ENCODE results near the gene CDH15. TPM values are rescaled to one million over a fixed set of nuclear protein-coding genes. Genes with fewer than 3 reads are reported as not detected.

CDH15 gene
- total RNA-seq, 1 donor from 2014 or later, result 0.18 TPM

DNA sequence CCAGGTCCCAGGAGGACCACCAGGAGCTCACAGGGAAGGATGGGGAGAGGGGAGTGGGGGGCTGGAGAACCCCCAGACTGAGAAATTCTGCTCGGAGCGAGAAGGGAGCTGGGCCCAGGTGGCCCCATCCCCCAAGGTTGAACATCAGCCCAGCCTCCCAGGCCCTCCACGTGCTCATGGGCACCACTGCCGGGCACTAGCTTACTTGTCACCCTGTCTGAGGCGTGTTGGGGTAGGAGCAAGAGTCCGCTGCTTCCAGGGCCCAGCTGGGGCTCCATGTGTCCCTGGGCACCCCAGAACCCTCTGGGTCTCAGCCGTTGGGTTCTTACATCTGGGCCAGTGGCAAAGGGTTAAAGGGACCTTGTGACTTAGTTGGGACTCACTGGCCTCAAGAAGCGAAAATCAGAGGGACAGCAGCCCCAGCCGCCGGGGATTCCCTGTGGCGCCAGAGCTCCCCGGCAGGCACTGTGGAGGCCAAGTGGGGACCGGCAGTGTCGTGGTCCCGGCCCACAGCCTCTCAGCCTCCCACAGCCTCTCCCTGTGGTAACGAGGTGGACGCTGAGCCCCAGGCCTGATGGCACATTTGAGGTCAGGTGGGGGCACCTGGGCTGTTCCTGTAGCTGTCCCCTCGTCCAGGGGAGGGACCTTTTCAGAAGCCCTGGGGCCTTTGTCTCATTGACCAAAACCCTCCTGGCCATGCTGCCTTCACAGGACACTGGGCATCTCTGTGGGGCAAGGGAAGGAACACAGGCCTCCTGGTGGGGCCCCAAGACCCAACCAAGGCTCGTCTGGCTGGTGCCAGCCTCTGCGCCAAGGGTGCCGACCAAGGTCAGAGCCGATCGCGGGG is 33.7 kb upstream of the CDH15 start:
- no peaks in the 10 kb centered on the region for H3K79me2 ChIP-seq (ENCODE audit: insufficient read depth, low read length)

DNA sequence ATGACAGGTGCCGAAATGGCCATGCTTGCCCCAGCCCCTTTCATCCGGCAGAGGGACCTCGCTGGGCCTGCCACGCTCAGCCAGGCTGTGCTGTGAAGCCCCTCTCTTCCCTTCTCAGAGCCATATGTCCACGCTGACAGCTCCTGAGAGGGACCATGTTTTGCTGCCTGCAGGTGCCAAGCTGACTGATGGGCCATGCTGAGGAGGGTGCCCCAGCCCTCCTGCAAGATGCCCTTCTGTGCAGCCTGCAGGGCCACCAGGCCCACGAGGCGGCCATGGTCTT is 33.1 kb upstream of the CDH15 start:
- H3K9me3 ChIP-seq (ENCODE audit: insufficient read depth, low read depth, low read length), result no peaks in the 10 kb centered on the region
- DNase-seq (ENCODE audit: low read depth), result no peak

More for the DNA sequence above, 33.7 kb upstream of the CDH15 start:
- Mint-ChIP-seq H3K4me1 (ENCODE audit: low read depth, unreplicated experiment) (no peaks in the 10 kb centered on the region), H3K27ac (ENCODE audit: unreplicated experiment) (no peak overlapping the region), H3K36me3 (ENCODE audit: low read depth, unreplicated experiment) (peaks cover 17% of the 10 kb centered on the region), H3K9me3 (ENCODE audit: unreplicated experiment) (no peaks in the 10 kb centered on the region), H3K27me3 (ENCODE audit: low read depth, unreplicated experiment) (no peaks in the 10 kb centered on the region), H3K4me3 (ENCODE audit: unreplicated experiment) (no peak overlapping the region)
- FAIRE-seq (no peak), DNase-seq (ENCODE audit: low read depth) (no peak)
- no peaks in the 10 kb centered on the region for H3K27me3 ChIP-seq (ENCODE audit: insufficient read depth, low read length)
- no peaks in the 10 kb centered on the region for H3K4me1 ChIP-seq (ENCODE audit: insufficient read depth, low read length)
- no peak overlapping the region for H3K27ac ChIP-seq (ENCODE audit: low read depth, low read length)
- H3K4me2 ChIP-seq (ENCODE audit: low read length), result no peak overlapping the region
- H4K20me1 ChIP-seq (ENCODE audit: insufficient read depth, low read length), result peaks cover 6% of the 10 kb centered on the region
- no peak for TF ChIP-seq EZH2 (IDR thresholded peaks at IDR 0.05; ENCODE audit: insufficient read depth, low read length)
- TF ChIP-seq, protein P1, sequence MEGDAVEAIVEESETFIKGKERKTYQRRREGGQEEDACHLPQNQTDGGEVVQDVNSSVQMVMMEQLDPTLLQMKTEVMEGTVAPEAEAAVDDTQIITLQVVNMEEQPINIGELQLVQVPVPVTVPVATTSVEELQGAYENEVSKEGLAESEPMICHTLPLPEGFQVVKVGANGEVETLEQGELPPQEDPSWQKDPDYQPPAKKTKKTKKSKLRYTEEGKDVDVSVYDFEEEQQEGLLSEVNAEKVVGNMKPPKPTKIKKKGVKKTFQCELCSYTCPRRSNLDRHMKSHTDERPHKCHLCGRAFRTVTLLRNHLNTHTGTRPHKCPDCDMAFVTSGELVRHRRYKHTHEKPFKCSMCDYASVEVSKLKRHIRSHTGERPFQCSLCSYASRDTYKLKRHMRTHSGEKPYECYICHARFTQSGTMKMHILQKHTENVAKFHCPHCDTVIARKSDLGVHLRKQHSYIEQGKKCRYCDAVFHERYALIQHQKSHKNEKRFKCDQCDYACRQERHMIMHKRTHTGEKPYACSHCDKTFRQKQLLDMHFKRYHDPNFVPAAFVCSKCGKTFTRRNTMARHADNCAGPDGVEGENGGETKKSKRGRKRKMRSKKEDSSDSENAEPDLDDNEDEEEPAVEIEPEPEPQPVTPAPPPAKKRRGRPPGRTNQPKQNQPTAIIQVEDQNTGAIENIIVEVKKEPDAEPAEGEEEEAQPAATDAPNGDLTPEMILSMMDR (IDR thresholded peaks at IDR 0.05; ENCODE audit: insufficient read depth, low read depth, low read length), result no peak
- H3K9ac ChIP-seq (ENCODE audit: low read length), result no peak overlapping the region
- H3K9me3 ChIP-seq (ENCODE audit: insufficient read depth, low read depth, low read length), result no peaks in the 10 kb centered on the region
- H2AFZ ChIP-seq (ENCODE audit: low read depth, low read length), result no peak overlapping the region
- H3K36me3 ChIP-seq (ENCODE audit: insufficient read depth, low read length), result no peaks in the 10 kb centered on the region
- no peak overlapping the region for H3K4me3 ChIP-seq (ENCODE audit: insufficient read depth, low read depth, low read length)

More for the DNA sequence above, 33.1 kb upstream of the CDH15 start:
- TF ChIP-seq EZH2 (IDR thresholded peaks at IDR 0.05; ENCODE audit: insufficient read depth, low read length), result no peak
- TF ChIP-seq, protein P1 (IDR thresholded peaks at IDR 0.05; ENCODE audit: insufficient read depth, low read depth, low read length), result no peak
- Mint-ChIP-seq H3K4me1 (ENCODE audit: low read depth, unreplicated experiment) (no peaks in the 10 kb centered on the region), H3K27me3 (ENCODE audit: low read depth, unreplicated experiment) (no peaks in the 10 kb centered on the region), H3K9me3 (ENCODE audit: unreplicated experiment) (no peaks in the 10 kb centered on the region), H3K36me3 (ENCODE audit: low read depth, unreplicated experiment) (peaks cover 18% of the 10 kb centered on the region), H3K27ac (ENCODE audit: unreplicated experiment) (no peak overlapping the region), H3K4me3 (ENCODE audit: unreplicated experiment) (no peak overlapping the region)
- FAIRE-seq, result no peak
- Histone ChIP-seq H3K36me3 (ENCODE audit: insufficient read depth, low read length) (no peaks in the 10 kb centered on the region), H4K20me1 (ENCODE audit: insufficient read depth, low read length) (peaks cover 6% of the 10 kb centered on the region), H3K4me3 (ENCODE audit: insufficient read depth, low read depth, low read length) (no peak overlapping the region), H3K79me2 (ENCODE audit: insufficient read depth, low read length) (no peaks in the 10 kb centered on the region), H3K4me1 (ENCODE audit: insufficient read depth, low read length) (no peaks in the 10 kb centered on the region), H2AFZ (ENCODE audit: low read depth, low read length) (no peak overlapping the region), H3K4me2 (ENCODE audit: low read length) (no peak overlapping the region), H3K27ac (ENCODE audit: low read depth, low read length) (no peak overlapping the region), H3K9ac (ENCODE audit: low read length) (no peak overlapping the region), H3K27me3 (ENCODE audit: insufficient read depth, low read length) (no peaks in the 10 kb centered on the region)

All from astrocyte (in vitro differentiated cells and primary cell).